T-helper 1 cell treated with Interleukin-12 subunit alpha and Interleukin-12 subunit beta and Interleukin-4 antibody, amounts not matched to agents 30 ng/mL and 1 ng/mL, for 36 hours (primary cell): Measurements from ENCODE around the gene GPR65. TPM values are rescaled to one million over a fixed set of nuclear protein-coding genes. Genes with fewer than 3 reads are reported as not detected.
"Not testable (repeated sequence)": the region's sequence is repeated elsewhere in the genome, so short reads cannot be mapped to it uniquely, and the experiment has no call there.

Source experiments
- intact Hi-C: fragments of 100-400 bp; cut with micrococcal nuclease; formaldehyde crosslinking; loops from one replicate; pipeline ENCODE4 v1.15.1; 2024
- total RNA-seq: library from RNA; stranded (reverse); gene quantifications from 2 replicates; pipeline ENCODE4 v1.2.3, GENCODE V29; 2022

The GPR65 gene
- total RNA-seq, 1 donor from 2014 or later = 13.8 TPM

- intact Hi-C loops = no loop called here
Measured at GRCh38 chr14:88003425-88003824, 1.5 kb upstream of the GPR65 start.

DNA sequence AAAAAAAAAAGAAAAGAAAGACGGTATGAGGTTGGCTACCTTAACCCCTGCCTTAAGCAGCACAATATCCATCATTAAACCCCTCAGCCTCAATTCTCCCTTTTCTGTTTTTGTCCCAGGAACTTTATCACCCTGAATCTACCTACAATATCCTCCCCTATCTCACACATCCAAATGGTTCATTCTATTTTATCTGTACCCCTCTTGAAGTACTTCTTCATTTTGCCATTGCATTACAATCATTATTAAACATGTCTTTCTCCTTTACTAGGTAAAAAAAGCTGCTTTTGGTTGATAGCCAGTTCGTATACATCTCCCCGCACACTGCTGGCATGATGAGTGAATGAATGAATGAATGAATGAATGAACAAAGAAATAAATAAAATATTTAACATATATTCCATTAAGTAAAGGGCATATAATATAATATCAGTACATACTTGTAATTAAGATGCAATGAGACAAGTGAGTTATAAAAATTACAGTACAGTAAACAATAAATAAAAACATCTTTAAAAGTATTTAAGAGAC is 364 bp upstream of the GPR65 start:
- intact Hi-C loops = loop anchor here (5.0 kb wide), 3 partner anchors 558 to 1613 kb away; partner anchors contain the start of genes TTC8 and ZC3H14

GRCh38 chr14:88005978-88006851 is 1.3 kb downstream of the GPR65 start:
- intact Hi-C loops = loop anchor here (1.0 to 5.0 kb wide), 9 partner anchors 13 to 1611 kb away; partner anchors contain the start of genes GALC, SPATA7, TTC8 and ZC3H14

GRCh38 chr14:88007608-88008007 is 2.7 kb downstream of the GPR65 start:
- intact Hi-C loops = loop anchor here (2.0 to 5.0 kb wide), 5 partner anchors 55 to 1610 kb away; partner anchors contain the start of genes SPATA7, TTC8 and ZC3H14

GRCh38 chr14:88008039-88008742 is 3.3 kb downstream of the GPR65 start:
- intact Hi-C loops = loop anchor here (5.0 kb wide), 3 partner anchors 554 to 1609 kb away; partner anchors contain the start of genes TTC8 and ZC3H14

- intact Hi-C loops = loop anchor here (5.0 kb wide), 3 partner anchors 553 to 1608 kb away; partner anchors contain the start of genes TTC8 and ZC3H14
Measured at GRCh38 chr14:88009486-88009885, 4.6 kb downstream of the GPR65 start.

DNA sequence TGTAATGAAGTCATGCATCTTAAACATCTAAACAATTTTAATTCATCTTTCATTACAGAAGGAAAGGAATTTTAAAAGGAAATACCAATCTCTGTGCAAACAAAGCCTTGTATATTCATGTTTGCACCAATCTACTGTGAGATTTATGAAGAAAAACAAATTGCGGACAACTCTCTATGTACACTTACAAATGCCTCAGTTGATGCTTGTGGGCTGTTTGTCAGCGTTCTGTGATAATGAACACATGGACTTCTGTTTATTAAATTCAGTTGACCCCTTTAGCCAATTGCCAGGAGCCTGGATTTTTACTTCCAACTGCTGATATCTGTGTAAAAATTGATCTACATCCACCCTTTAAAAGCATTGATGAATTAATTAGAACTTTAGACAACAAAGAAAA is 5.4 kb downstream of the GPR65 start:
- intact Hi-C loops = no loop called here

- intact Hi-C loops = no loop called here
Measured at GRCh38 chr14:88012495-88012894, 7.6 kb downstream of the GPR65 start.

DNA sequence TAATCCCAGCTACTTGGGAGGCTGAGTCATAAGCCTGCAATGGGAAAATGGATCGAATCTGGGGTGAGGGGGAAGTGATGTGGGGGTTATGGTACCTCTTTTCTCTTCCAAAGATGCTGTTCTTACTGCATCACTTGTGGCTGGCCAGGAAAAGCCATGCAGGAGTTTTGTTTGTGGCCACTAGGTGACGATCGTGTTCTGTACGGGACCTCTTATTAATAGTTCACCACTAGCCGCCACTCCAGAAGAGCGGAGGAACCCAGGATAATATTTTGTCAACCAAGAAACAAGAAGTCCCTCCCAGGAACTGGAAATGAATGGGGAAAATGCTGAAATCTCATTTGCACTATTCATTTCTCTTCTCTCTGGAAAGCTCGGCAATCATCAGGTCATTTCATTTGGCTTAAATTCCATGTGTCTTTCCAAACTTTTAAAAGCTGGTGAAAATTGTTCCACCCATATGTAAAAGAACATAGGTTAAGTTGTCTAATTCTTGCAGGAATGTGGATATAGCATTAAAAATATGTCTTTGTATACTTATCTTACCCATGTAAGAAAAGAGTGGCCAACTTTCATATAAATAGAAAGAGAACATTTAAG is 8.9 kb downstream of the GPR65 start:
- intact Hi-C loops = loop anchor here (1.0 kb wide), 1 partner anchor 154 kb away; no protein-coding TSS in a partner anchor

DNA sequence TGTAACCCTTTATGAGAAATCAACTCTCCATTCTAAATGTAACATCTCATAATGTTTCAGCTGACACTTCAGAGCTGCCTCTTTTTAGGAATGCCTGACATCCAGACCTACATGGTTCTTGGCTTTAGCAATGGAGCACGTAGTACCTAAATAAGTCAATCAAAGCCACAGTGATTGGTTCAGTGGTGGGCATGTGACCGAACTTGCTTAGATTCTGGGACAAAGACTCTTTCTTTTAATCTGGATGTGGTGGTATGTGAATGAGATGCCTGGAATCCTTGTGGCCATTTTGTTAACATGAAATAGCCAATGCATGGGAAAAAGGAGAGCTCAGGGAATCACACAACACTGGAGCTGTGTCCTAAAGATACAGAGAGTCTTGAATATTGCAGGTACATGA is 11.8 kb downstream of the GPR65 start:
- intact Hi-C loops = no loop called here

DNA sequence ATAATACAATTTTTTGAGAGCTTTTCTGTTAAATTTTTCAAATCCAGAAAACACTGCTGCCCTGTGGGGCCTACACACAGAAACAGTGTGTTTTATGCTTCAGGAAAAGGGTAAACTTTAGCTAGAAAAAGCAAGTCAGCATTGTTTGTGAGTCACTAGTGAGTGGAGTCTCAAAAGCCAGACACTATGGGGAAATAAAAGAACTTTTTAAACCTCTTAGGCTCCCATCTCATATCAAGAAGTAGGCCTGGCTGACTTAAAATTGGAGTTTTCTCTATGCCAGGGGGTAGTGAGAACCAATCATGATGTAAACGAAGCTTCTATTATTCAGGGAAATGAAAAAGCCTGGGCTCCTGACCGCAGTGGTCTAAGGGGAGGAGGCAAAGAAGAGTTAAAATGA is 12.6 kb downstream of the GPR65 start:
- intact Hi-C loops = no loop called here

- intact Hi-C loops = loop anchor here (1.0 to 2.0 kb wide), 2 partner anchors 17 to 31 kb away; partner anchors contain the start of gene GALC
Measured at GRCh38 chr14:88023658-88024187, 18.8 kb downstream of the GPR65 start.

- intact Hi-C loops = not testable (repeated sequence)
Measured at GRCh38 chr14:88024252-88025086, 19.5 kb downstream of the GPR65 start.

GRCh38 chr14:88025313-88025712 is 20.4 kb downstream of the GPR65 start:
- intact Hi-C loops = no loop called here

DNA sequence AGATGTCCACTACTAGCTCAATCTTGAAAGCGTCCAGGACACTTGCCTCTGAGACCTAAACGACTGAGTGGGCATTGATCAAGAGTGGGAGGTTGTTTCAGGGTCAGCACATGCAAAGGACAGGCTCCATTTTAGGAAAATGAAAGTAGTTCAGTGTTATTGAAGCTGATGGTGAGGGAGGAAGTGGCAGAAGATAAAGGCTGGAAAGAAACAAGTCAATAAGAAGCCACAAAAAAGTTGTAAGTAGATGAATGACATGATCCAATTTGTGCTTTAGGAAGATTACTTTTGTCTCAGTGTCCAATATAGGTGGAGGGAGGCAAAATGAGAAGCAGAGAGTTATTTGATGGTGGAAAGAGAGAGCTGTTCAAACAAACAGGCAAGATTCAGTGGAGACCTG is 22.0 kb downstream of the GPR65 start:
- intact Hi-C loops = loop anchor here (1.0 to 2.0 kb wide), 3 partner anchors 21 to 74 kb away; partner anchors contain the start of gene GALC

DNA sequence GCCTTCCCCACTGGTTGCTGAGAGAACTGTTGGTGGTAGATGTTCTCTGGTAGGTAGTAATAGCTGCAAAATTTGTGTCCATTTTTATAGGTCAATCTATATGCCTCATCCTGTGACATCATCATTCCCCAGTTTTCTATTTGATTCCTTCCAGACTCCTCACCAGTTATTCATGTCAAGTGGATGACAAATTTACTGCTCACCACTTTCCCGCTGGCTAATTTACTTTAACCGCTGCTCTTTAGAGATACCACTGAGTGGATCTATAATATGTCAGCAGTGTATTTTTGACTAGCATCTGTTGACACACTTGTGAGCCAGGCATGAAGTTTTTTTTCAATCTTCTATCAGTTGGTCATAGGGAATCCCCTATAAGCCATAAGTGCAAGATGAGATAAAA is 24.6 kb downstream of the GPR65 start:
- intact Hi-C loops = no loop called here

- intact Hi-C loops = no loop called here
Measured at GRCh38 chr14:88030079-88030478, 25.1 kb downstream of the GPR65 start.

GRCh38 chr14:88030892-88031291 is 26.0 kb downstream of the GPR65 start:
- intact Hi-C loops = no loop called here

GRCh38 chr14:88032373-88032772 is 27.4 kb downstream of the GPR65 start:
- intact Hi-C loops = no loop called here

DNA sequence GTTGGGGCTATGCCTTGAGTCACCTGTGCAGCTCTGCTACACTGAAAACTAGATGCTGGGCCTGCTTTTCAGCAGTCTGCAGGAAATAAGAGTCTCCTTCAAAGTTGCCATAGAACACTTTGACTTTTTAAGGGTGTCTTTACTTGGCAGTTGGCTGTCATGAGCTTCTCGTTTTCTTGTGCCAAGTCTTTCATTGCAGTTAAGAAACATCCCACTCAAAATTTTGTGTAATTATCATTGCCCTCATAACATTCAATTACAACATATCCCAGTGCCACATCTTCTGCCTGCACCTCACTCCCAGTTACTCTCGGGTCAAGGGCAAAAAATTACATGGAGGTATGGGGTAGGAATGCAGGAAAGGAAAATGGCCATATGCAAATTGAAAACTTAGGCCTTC is 29.1 kb downstream of the GPR65 start:
- intact Hi-C loops = no loop called here
